ENCODE results near the gene CLTB. TPM values are rescaled to one million over a fixed set of nuclear protein-coding genes. Genes with fewer than 3 reads are reported as not detected.

The CLTB gene
- total RNA-seq, 1 experiment from 2014 or later = 58.6 TPM

DNA sequence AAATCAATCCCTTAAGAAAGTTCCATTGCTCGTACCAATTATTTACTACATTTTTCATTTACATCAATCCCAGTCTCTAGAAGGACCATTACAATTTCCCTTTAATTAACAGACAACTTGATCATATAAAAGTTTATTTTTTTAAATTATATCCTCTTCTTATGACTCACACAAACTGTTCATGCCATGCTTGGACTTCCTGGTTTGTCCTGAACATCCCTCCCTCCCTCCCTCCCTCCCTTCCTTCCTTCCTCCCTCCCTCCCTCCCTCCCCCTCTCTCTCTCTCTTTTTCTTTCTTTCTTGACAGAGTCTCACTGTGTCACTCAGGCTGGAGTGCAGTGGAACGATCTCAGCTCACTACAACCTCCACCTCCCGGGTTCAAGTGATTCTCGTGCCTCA is 11.6 kb upstream of the CLTB start:
- RAD21 ChIA-PET (ENCODE audit: low non-redundant PET in 1 of 2, low total read pairs in 2 of 2, uncharacterized antibody in 2 of 2, unreplicated experiment in 2 of 2) = no interaction called here
- H3K36me3 ChIP-seq (ENCODE audit: control insufficient read depth in 1 of 2, insufficient read depth in 2 of 2, low read length in 2 of 2) = no peaks in the 10 kb centered on the region
- BruUV-seq (replicated peaks) = no TSS peak
- H3K9ac ChIP-seq (ENCODE audit: low read length) = 0 out of 2 replicates have a peak overlapping the region, but pooled peaks have one; percentile 4
- TF ChIP-seq TCF7L2 (IDR thresholded peaks at IDR 0.05; ENCODE audit: borderline replicate concordance, extremely low read depth, insufficient read depth, insufficient read length) (no peak), EZH2 (IDR thresholded peaks at IDR 0.05) (no peak), SIN3A (IDR thresholded peaks at IDR 0.05; ENCODE audit: low read depth) (no peak), YY1 (IDR thresholded peaks at IDR 0.05; ENCODE audit: extremely low read depth, insufficient replicate concordance, low read depth, low read length) (no peak), SP1 (IDR thresholded peaks at IDR 0.05; ENCODE audit: low read depth) (no peak), FOSL1 (IDR thresholded peaks at IDR 0.05; ENCODE audit: low read depth) (peak; percentile 17; the same call in 1 of the 2 replicates), ELF1 (IDR thresholded peaks at IDR 0.05; ENCODE audit: borderline replicate concordance, low read depth) (peak; percentile 41), SRF (IDR thresholded peaks at IDR 0.05; ENCODE audit: low read depth) (no peak)
- TF ChIP-seq, protein P1, sequence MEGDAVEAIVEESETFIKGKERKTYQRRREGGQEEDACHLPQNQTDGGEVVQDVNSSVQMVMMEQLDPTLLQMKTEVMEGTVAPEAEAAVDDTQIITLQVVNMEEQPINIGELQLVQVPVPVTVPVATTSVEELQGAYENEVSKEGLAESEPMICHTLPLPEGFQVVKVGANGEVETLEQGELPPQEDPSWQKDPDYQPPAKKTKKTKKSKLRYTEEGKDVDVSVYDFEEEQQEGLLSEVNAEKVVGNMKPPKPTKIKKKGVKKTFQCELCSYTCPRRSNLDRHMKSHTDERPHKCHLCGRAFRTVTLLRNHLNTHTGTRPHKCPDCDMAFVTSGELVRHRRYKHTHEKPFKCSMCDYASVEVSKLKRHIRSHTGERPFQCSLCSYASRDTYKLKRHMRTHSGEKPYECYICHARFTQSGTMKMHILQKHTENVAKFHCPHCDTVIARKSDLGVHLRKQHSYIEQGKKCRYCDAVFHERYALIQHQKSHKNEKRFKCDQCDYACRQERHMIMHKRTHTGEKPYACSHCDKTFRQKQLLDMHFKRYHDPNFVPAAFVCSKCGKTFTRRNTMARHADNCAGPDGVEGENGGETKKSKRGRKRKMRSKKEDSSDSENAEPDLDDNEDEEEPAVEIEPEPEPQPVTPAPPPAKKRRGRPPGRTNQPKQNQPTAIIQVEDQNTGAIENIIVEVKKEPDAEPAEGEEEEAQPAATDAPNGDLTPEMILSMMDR (IDR thresholded peaks at IDR 0.05 in 2 of 3, conservative IDR thresholded peaks at IDR 0.05 in 1 of 3; ENCODE audit: borderline replicate concordance in 1 of 3, insufficient read depth in 1 of 3, low read depth in 2 of 3, low read length in 2 of 3) = no peak
- TF ChIP-seq, protein P2, sequence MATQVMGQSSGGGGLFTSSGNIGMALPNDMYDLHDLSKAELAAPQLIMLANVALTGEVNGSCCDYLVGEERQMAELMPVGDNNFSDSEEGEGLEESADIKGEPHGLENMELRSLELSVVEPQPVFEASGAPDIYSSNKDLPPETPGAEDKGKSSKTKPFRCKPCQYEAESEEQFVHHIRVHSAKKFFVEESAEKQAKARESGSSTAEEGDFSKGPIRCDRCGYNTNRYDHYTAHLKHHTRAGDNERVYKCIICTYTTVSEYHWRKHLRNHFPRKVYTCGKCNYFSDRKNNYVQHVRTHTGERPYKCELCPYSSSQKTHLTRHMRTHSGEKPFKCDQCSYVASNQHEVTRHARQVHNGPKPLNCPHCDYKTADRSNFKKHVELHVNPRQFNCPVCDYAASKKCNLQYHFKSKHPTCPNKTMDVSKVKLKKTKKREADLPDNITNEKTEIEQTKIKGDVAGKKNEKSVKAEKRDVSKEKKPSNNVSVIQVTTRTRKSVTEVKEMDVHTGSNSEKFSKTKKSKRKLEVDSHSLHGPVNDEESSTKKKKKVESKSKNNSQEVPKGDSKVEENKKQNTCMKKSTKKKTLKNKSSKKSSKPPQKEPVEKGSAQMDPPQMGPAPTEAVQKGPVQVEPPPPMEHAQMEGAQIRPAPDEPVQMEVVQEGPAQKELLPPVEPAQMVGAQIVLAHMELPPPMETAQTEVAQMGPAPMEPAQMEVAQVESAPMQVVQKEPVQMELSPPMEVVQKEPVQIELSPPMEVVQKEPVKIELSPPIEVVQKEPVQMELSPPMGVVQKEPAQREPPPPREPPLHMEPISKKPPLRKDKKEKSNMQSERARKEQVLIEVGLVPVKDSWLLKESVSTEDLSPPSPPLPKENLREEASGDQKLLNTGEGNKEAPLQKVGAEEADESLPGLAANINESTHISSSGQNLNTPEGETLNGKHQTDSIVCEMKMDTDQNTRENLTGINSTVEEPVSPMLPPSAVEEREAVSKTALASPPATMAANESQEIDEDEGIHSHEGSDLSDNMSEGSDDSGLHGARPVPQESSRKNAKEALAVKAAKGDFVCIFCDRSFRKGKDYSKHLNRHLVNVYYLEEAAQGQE (IDR thresholded peaks at IDR 0.05; ENCODE audit: low read depth) = no peak
- peak; percentile 22 for DNase-seq (ENCODE audit: low read depth, low spot score)
- CTCF ChIA-PET = no interaction called here
- no peaks in the 10 kb centered on the region for H3K79me2 ChIP-seq (ENCODE audit: insufficient read depth, low read length)
- H3K4me3 ChIP-seq (replicated peaks in 1 of 2; ENCODE audit: low read depth in 1 of 2, low read length in 2 of 2) = no peak overlapping the region; a peak in 1 of 4 replicates
- no peak overlapping the region for H3K27ac ChIP-seq (ENCODE audit: low read depth, low read length)
- H2AFZ ChIP-seq (ENCODE audit: low read depth, low read length, poor library complexity, severe bottlenecking) = peak overlapping the region; percentile 83
- no peaks in the 10 kb centered on the region for H3K9me2 ChIP-seq (ENCODE audit: insufficient read depth)
- no peaks in the 10 kb centered on the region for H3K9me3 ChIP-seq (ENCODE audit: control insufficient read depth in 1 of 2, insufficient read depth in 1 of 2, low read depth in 1 of 2, low read length in 2 of 2)
- H3K4me1 ChIP-seq (ENCODE audit: control insufficient read depth in 1 of 2, insufficient read depth in 2 of 2, low read length in 2 of 2) = peaks cover 0 to 13% of the 10 kb centered on the region in 2 experiments; a peak in 2 of 4 replicates
- POLR2A ChIA-PET = no interaction called here
- H3K27me3 ChIP-seq (ENCODE audit: insufficient read depth, low read length) = no peaks in the 10 kb centered on the region
- no peaks in the 10 kb centered on the region for H4K20me1 ChIP-seq (ENCODE audit: insufficient read depth)
- H3K4me2 ChIP-seq (ENCODE audit: low read length) = peak overlapping the region; percentile 59
- ATAC-seq = peak; percentile 61
- intact Hi-C loops (cut with micrococcal nuclease) = no loop called here
